H1 (cell line): ENCODE data around the gene TM7SF3.

ENCODE experiments used
- JUN ChIP-seq: IDR thresholded peaks from 2 replicates; pipeline ENCODE4 v1.6.1; 2011; ENCODE audit warnings: low read depth, mild to moderate bottlenecking, improper control_type of control experiment, low read length
- NRF1 ChIP-seq: IDR thresholded peaks from 2 replicates; pipeline ENCODE4 v1.6.1; 2011; ENCODE audit warnings: mild to moderate bottlenecking, low read depth, low read length, improper control_type of control experiment
- POLR2A ChIP-seq, 2 experiments: IDR thresholded peaks; 1 replicate in 1 of 2; 2 replicates in 1 of 2; pipeline ENCODE4 v1.6.1; 2011; ENCODE audit warnings: low read depth in 2 of 2, low read length in 2 of 2, mild to moderate bottlenecking in 2 of 2; ENCODE audit errors: control extremely low read depth in 1 of 2
- TCF12 ChIP-seq: IDR thresholded peaks from 2 replicates; pipeline ENCODE4 v1.6.1; 2011; ENCODE audit warnings: low read depth, mild to moderate bottlenecking, low read length
- YY1 ChIP-seq: IDR thresholded peaks from 2 replicates; pipeline ENCODE4 v1.6.1; 2011; ENCODE audit warnings: low read depth, mild to moderate bottlenecking, low read length
- TF ChIP-seq, protein P1 (sequence below), 3 experiments: IDR thresholded peaks; 1 replicate in 2 of 3; 2 replicates in 1 of 3; pipeline versions ENCODE4 v1.5.1 to v1.6.1; 2011; ENCODE audit warnings: low read length in 3 of 3, mild to moderate bottlenecking in 3 of 3, inconsistent platforms in 2 of 3, low read depth in 1 of 3, moderate library complexity in 1 of 3; ENCODE audit not compliant: insufficient read depth in 1 of 3; ENCODE audit errors: control extremely low read depth in 1 of 3
- TF ChIP-seq, protein P2 (sequence below): IDR thresholded peaks from 2 replicates; pipeline ENCODE4 v1.6.1; 2012; ENCODE audit warnings: low read length, inconsistent platforms

DNA sequence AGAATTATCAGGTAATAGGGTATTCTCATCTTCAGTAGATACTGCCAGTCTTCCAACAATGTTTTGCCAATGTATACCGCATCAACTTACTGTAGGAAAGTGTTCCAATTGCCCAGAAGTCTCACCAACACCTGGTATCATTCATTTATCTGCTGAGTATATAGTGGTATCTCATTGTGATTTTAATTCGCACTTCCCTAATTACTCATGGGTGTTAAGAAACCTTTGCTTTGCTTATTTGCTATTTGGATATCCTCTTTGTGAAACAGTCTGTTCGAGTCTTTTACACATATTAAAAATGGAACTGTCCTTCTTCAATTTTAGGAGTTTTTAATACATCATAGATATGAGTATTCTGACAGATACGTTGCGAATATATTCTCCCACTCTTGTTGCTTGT, 6.1 kb downstream of the TM7SF3 start:
- TF ChIP-seq, protein P1, sequence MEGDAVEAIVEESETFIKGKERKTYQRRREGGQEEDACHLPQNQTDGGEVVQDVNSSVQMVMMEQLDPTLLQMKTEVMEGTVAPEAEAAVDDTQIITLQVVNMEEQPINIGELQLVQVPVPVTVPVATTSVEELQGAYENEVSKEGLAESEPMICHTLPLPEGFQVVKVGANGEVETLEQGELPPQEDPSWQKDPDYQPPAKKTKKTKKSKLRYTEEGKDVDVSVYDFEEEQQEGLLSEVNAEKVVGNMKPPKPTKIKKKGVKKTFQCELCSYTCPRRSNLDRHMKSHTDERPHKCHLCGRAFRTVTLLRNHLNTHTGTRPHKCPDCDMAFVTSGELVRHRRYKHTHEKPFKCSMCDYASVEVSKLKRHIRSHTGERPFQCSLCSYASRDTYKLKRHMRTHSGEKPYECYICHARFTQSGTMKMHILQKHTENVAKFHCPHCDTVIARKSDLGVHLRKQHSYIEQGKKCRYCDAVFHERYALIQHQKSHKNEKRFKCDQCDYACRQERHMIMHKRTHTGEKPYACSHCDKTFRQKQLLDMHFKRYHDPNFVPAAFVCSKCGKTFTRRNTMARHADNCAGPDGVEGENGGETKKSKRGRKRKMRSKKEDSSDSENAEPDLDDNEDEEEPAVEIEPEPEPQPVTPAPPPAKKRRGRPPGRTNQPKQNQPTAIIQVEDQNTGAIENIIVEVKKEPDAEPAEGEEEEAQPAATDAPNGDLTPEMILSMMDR (IDR thresholded peaks at IDR 0.05; ENCODE audit: control extremely low read depth in 1 of 3, insufficient read depth in 1 of 3, low read depth in 1 of 3, low read length in 3 of 3), result no peak
- TF ChIP-seq NRF1, result no peak
- TF ChIP-seq JUN, result no peak
- TF ChIP-seq, protein P2, sequence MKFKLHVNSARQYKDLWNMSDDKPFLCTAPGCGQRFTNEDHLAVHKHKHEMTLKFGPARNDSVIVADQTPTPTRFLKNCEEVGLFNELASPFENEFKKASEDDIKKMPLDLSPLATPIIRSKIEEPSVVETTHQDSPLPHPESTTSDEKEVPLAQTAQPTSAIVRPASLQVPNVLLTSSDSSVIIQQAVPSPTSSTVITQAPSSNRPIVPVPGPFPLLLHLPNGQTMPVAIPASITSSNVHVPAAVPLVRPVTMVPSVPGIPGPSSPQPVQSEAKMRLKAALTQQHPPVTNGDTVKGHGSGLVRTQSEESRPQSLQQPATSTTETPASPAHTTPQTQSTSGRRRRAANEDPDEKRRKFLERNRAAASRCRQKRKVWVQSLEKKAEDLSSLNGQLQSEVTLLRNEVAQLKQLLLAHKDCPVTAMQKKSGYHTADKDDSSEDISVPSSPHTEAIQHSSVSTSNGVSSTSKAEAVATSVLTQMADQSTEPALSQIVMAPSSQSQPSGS, result no peak
- no peak for TF ChIP-seq TCF12
- no peak for TF ChIP-seq POLR2A (IDR thresholded peaks at IDR 0.05; ENCODE audit: control extremely low read depth in 1 of 2, low read depth in 2 of 2, low read length in 2 of 2)
- no peak for TF ChIP-seq YY1
